ENCODE measurements around the gene PGBD5.

The PGBD5 gene

GRCh38 chr1:230347896-230348295 is 78.2 kb downstream of the PGBD5 start:
- 94% methylated on average over 7 of the region's 7 CpGs for WGBS
- peaks cover 12% of the 10 kb centered on the region for H3K36me3 ChIP-seq (ENCODE audit: insufficient read depth, low read length)
- no peaks in the 10 kb centered on the region for H3K9me3 ChIP-seq (ENCODE audit: insufficient read depth, low read depth, low read length)
- H3K4me3 ChIP-seq (ENCODE audit: low read length), result no peak overlapping the region
- no peak overlapping the region for H3K27ac ChIP-seq (ENCODE audit: low read depth, low read length)
- no peaks in the 10 kb centered on the region for H3K4me1 ChIP-seq (ENCODE audit: insufficient read depth, low read length)
- H3K9ac ChIP-seq (ENCODE audit: low read depth, low read length), result no peak overlapping the region
- H3K27me3 ChIP-seq (ENCODE audit: insufficient read depth, low read length), result no peaks in the 10 kb centered on the region

- WGBS, result 94% methylated on average over 5 of the region's 7 CpGs
- H3K36me3 ChIP-seq (ENCODE audit: insufficient read depth, low read length), result peaks cover 10% of the 10 kb centered on the region
- no peak overlapping the region for H3K4me3 ChIP-seq (ENCODE audit: low read length)
- H3K9me3 ChIP-seq (ENCODE audit: insufficient read depth, low read depth, low read length), result no peaks in the 10 kb centered on the region
- no peak overlapping the region for H3K27ac ChIP-seq (ENCODE audit: low read depth, low read length)
- no peaks in the 10 kb centered on the region for H3K27me3 ChIP-seq (ENCODE audit: insufficient read depth, low read length)
- H3K9ac ChIP-seq (ENCODE audit: low read depth, low read length), result no peak overlapping the region
- peaks cover 5% of the 10 kb centered on the region; the same call in 1 of the 2 replicates for H3K4me1 ChIP-seq (ENCODE audit: insufficient read depth, low read length)
Observed at GRCh38 chr1:230345139-230345885, 80.8 kb downstream of the PGBD5 start.

GRCh38 chr1:230342699-230343098 is 83.4 kb downstream of the PGBD5 start:
- Histone ChIP-seq H3K4me3 (ENCODE audit: low read length) (no peak overlapping the region), H3K9ac (ENCODE audit: low read depth, low read length) (no peak overlapping the region), H3K9me3 (ENCODE audit: insufficient read depth, low read depth, low read length) (no peaks in the 10 kb centered on the region), H3K4me1 (ENCODE audit: insufficient read depth, low read length) (peaks cover 5% of the 10 kb centered on the region; the same call in 1 of the 2 replicates), H3K36me3 (ENCODE audit: insufficient read depth, low read length) (0 out of 2 replicates have a peak, but pooled peaks cover 5% of the 10 kb centered on the region), H3K27ac (ENCODE audit: low read depth, low read length) (no peak overlapping the region), H3K27me3 (ENCODE audit: insufficient read depth, low read length) (no peaks in the 10 kb centered on the region)
- WGBS, result 86% methylated on average over 2 of the region's 2 CpGs

- 65% methylated on average over 3 of the region's 3 CpGs for WGBS
- H3K9ac ChIP-seq (ENCODE audit: low read depth, low read length), result no peak overlapping the region
- no peaks in the 10 kb centered on the region for H3K27me3 ChIP-seq (ENCODE audit: insufficient read depth, low read length)
Observed at GRCh38 chr1:230342019-230342418, 84.1 kb downstream of the PGBD5 start.

GRCh38 chr1:230341162-230341546 is 85.0 kb downstream of the PGBD5 start:
- Histone ChIP-seq H3K27ac (ENCODE audit: low read depth, low read length) (no peak overlapping the region), H3K4me1 (ENCODE audit: insufficient read depth, low read length) (peaks cover 5% of the 10 kb centered on the region; the same call in 1 of the 2 replicates), H3K9me3 (ENCODE audit: insufficient read depth, low read depth, low read length) (no peaks in the 10 kb centered on the region), H3K9ac (ENCODE audit: low read depth, low read length) (no peak overlapping the region), H3K27me3 (ENCODE audit: insufficient read depth, low read length) (no peaks in the 10 kb centered on the region), H3K4me3 (ENCODE audit: low read length) (no peak overlapping the region), H3K36me3 (ENCODE audit: insufficient read depth, low read length) (0 out of 2 replicates have a peak, but pooled peaks cover 5% of the 10 kb centered on the region)
- 57% methylated on average over 3 of the region's 3 CpGs for WGBS

More at GRCh38 chr1:230342019-230342418, 84.1 kb downstream of the PGBD5 start:
- 0 out of 2 replicates have a peak, but pooled peaks cover 5% of the 10 kb centered on the region for H3K36me3 ChIP-seq (ENCODE audit: insufficient read depth, low read length)
- H3K4me1 ChIP-seq (ENCODE audit: insufficient read depth, low read length), result peaks cover 5% of the 10 kb centered on the region; the same call in 1 of the 2 replicates
- no peak overlapping the region for H3K4me3 ChIP-seq (ENCODE audit: low read length)
- no peaks in the 10 kb centered on the region for H3K9me3 ChIP-seq (ENCODE audit: insufficient read depth, low read depth, low read length)
- H3K27ac ChIP-seq (ENCODE audit: low read depth, low read length), result no peak overlapping the region

GRCh38 chr1:230340526-230341161 is 85.5 kb downstream of the PGBD5 start:
- WGBS, result 96% methylated on average over 7 of the region's 7 CpGs
- Histone ChIP-seq H3K36me3 (ENCODE audit: insufficient read depth, low read length) (0 out of 2 replicates have a peak, but pooled peaks cover 5% of the 10 kb centered on the region), H3K4me3 (ENCODE audit: low read length) (no peak overlapping the region), H3K4me1 (ENCODE audit: insufficient read depth, low read length) (peaks cover 5% of the 10 kb centered on the region; the same call in 1 of the 2 replicates), H3K27me3 (ENCODE audit: insufficient read depth, low read length) (no peaks in the 10 kb centered on the region), H3K9me3 (ENCODE audit: insufficient read depth, low read depth, low read length) (no peaks in the 10 kb centered on the region), H3K27ac (ENCODE audit: low read depth, low read length) (no peak overlapping the region), H3K9ac (ENCODE audit: low read depth, low read length) (no peak overlapping the region)

GRCh38 chr1:230339033-230339432 is 87.1 kb downstream of the PGBD5 start:
- Histone ChIP-seq H3K36me3 (ENCODE audit: insufficient read depth, low read length) (0 out of 2 replicates have a peak, but pooled peaks cover 5% of the 10 kb centered on the region), H3K9ac (ENCODE audit: low read depth, low read length) (no peak overlapping the region), H3K4me3 (ENCODE audit: low read length) (no peak overlapping the region), H3K4me1 (ENCODE audit: insufficient read depth, low read length) (peaks cover 5% of the 10 kb centered on the region; the same call in 1 of the 2 replicates), H3K9me3 (ENCODE audit: insufficient read depth, low read depth, low read length) (no peaks in the 10 kb centered on the region), H3K27ac (ENCODE audit: low read depth, low read length) (no peak overlapping the region), H3K27me3 (ENCODE audit: insufficient read depth, low read length) (no peaks in the 10 kb centered on the region)
- 85% methylated on average over 8 of the region's 8 CpGs for WGBS

- 95% methylated on average over 4 of the region's 5 CpGs for WGBS
- Histone ChIP-seq H3K4me3 (ENCODE audit: low read length) (no peak overlapping the region), H3K9me3 (ENCODE audit: insufficient read depth, low read depth, low read length) (no peaks in the 10 kb centered on the region), H3K4me1 (ENCODE audit: insufficient read depth, low read length) (peaks cover 13% of the 10 kb centered on the region; the same call in 1 of the 2 replicates), H3K27me3 (ENCODE audit: insufficient read depth, low read length) (no peaks in the 10 kb centered on the region), H3K27ac (ENCODE audit: low read depth, low read length) (no peak overlapping the region), H3K9ac (ENCODE audit: low read depth, low read length) (no peak overlapping the region), H3K36me3 (ENCODE audit: insufficient read depth, low read length) (0 out of 2 replicates have a peak, but pooled peaks cover 3% of the 10 kb centered on the region)
Observed at GRCh38 chr1:230337266-230337665, 88.9 kb downstream of the PGBD5 start.

- 91% methylated on average over 12 of the region's 12 CpGs for WGBS
- Histone ChIP-seq H3K4me3 (ENCODE audit: low read length) (no peak overlapping the region), H3K9ac (ENCODE audit: low read depth, low read length) (no peak overlapping the region), H3K4me1 (ENCODE audit: insufficient read depth, low read length) (0 out of 2 replicates have a peak, but pooled peaks cover 12% of the 10 kb centered on the region), H3K9me3 (ENCODE audit: insufficient read depth, low read depth, low read length) (no peaks in the 10 kb centered on the region), H3K27ac (ENCODE audit: low read depth, low read length) (no peak overlapping the region), H3K27me3 (ENCODE audit: insufficient read depth, low read length) (no peaks in the 10 kb centered on the region), H3K36me3 (ENCODE audit: insufficient read depth, low read length) (0 out of 2 replicates have a peak, but pooled peaks cover 6% of the 10 kb centered on the region)
Observed at GRCh38 chr1:230335861-230336522, 90.1 kb downstream of the PGBD5 start.

GRCh38 chr1:230334447-230334837 is 91.7 kb downstream of the PGBD5 start:
- Histone ChIP-seq H3K9me3 (ENCODE audit: insufficient read depth, low read depth, low read length) (no peaks in the 10 kb centered on the region), H3K36me3 (ENCODE audit: insufficient read depth, low read length) (0 out of 2 replicates have a peak, but pooled peaks cover 6% of the 10 kb centered on the region), H3K27ac (ENCODE audit: low read depth, low read length) (no peak overlapping the region), H3K4me1 (ENCODE audit: insufficient read depth, low read length) (0 out of 2 replicates have a peak, but pooled peaks cover 12% of the 10 kb centered on the region), H3K27me3 (ENCODE audit: insufficient read depth, low read length) (no peaks in the 10 kb centered on the region), H3K9ac (ENCODE audit: low read depth, low read length) (no peak overlapping the region), H3K4me3 (ENCODE audit: low read length) (no peak overlapping the region)
- 96% methylated on average over 3 of the region's 3 CpGs for WGBS
